GM18519 (cell line): ENCODE data around the gene DLX6.

Experiments
- ATAC-seq: cut with Tn5 transposase; IDR thresholded peaks from one replicate; pipeline ENCODE4 v1.9.1; 2021; ENCODE audit warnings: mild to moderate bottlenecking, moderate library complexity; ENCODE audit not compliant: unreplicated experiment, low FRiP score

The DLX6 gene

GRCh38 chr7:97009753-97010732 is 4.7 kb downstream of the DLX6 start:
- ATAC-seq = no peak

- ATAC-seq = no peak
These were observed 5.8 kb downstream of the DLX6 start for GRCh38 chr7:97011104-97011503.

GRCh38 chr7:97011536-97012364 is 6.4 kb downstream of the DLX6 start:
- ATAC-seq = no peak

GRCh38 chr7:97012365-97013133 is 7.2 kb downstream of the DLX6 start:
- ATAC-seq = no peak

- ATAC-seq = no peak
These were observed 7.9 kb downstream of the DLX6 start for GRCh38 chr7:97013134-97013844.

- ATAC-seq = no peak
These were observed 8.4 kb downstream of the DLX6 start for GRCh38 chr7:97013845-97014134.

- no peak for ATAC-seq
These were observed 8.9 kb downstream of the DLX6 start for GRCh38 chr7:97014145-97014750.

GRCh38 chr7:97015279-97015678 is 9.9 kb downstream of the DLX6 start:
- ATAC-seq = no peak

- no peak for ATAC-seq
These were observed 10.5 kb downstream of the DLX6 start for GRCh38 chr7:97015756-97016380.

GRCh38 chr7:97016381-97017191 is 11.2 kb downstream of the DLX6 start:
- no peak for ATAC-seq

- ATAC-seq = no peak
These were observed 12.1 kb downstream of the DLX6 start for GRCh38 chr7:97017192-97018125.

GRCh38 chr7:97018126-97018601 is 12.8 kb downstream of the DLX6 start:
- no peak for ATAC-seq

GRCh38 chr7:97018791-97019531 is 13.6 kb downstream of the DLX6 start:
- ATAC-seq = no peak

- ATAC-seq = no peak
These were observed 14.4 kb downstream of the DLX6 start for GRCh38 chr7:97019710-97020225.

- no peak for ATAC-seq
These were observed 15.2 kb downstream of the DLX6 start for GRCh38 chr7:97020601-97020995.

- no peak for ATAC-seq
These were observed 15.8 kb downstream of the DLX6 start for GRCh38 chr7:97020996-97021746.
